Activated CD4-positive, alpha-beta memory T cell treated with anti-CD3 and anti-CD28 coated beads for 36 hours (primary cell): ENCODE results near the gene MVB12B. TPM values are rescaled to one million over a fixed set of nuclear protein-coding genes. Genes with fewer than 3 reads are reported as not detected.

Experiments used
- CTCF ChIA-PET: fragments of 350-600 bp; sonication (Branson Sonifier 250); formaldehyde crosslinking; loops from one replicate; lab custom pipeline; 2021; ENCODE audit warnings: antibody characterized with exemption, inconsistent platforms; lab: Charles Lee
- POLR2A ChIA-PET: fragments of 350-600 bp; sonication (Branson Sonifier 250); formaldehyde crosslinking; loops from one replicate; lab custom pipeline; 2021; ENCODE audit warnings: antibody characterized with exemption; lab: Charles Lee
- DNase-seq: peaks from one replicate; pipeline ENCODE4 v3.0.0-alpha.2; 2020
- H3K27ac Mint-ChIP-seq: one replicate; pipeline ENCODE4 v1.8.0; 2021; ENCODE audit warnings: mixed read lengths
- H3K27me3 Mint-ChIP-seq: one replicate; pipeline ENCODE4 v1.8.0; 2021; ENCODE audit warnings: mixed read lengths
- H3K36me3 Mint-ChIP-seq: one replicate; pipeline ENCODE4 v1.8.0; 2021; ENCODE audit warnings: mixed read lengths
- H3K4me1 Mint-ChIP-seq: one replicate; pipeline ENCODE4 v1.8.0; 2021; ENCODE audit warnings: low read depth, mixed read lengths
- H3K4me3 Mint-ChIP-seq: one replicate; pipeline ENCODE4 v1.8.0; 2021; ENCODE audit warnings: mild to moderate bottlenecking, mixed read lengths
- H3K9me3 Mint-ChIP-seq: one replicate; pipeline ENCODE4 v1.8.0; 2021; ENCODE audit warnings: mixed read lengths
- intact Hi-C: fragments of 100-400 bp; cut with micrococcal nuclease; formaldehyde crosslinking; loops from one replicate; pipeline ENCODE4 v1.15.1; 2023
- total RNA-seq, 2 experiments: library from RNA; stranded (reverse); gene quantifications; one replicate each; pipeline ENCODE4 v1.2.3, GENCODE V29; 2021

Gene MVB12B
- total RNA-seq, 2 experiments from 2014 or later = 1.1 to 1.4 TPM

DNA sequence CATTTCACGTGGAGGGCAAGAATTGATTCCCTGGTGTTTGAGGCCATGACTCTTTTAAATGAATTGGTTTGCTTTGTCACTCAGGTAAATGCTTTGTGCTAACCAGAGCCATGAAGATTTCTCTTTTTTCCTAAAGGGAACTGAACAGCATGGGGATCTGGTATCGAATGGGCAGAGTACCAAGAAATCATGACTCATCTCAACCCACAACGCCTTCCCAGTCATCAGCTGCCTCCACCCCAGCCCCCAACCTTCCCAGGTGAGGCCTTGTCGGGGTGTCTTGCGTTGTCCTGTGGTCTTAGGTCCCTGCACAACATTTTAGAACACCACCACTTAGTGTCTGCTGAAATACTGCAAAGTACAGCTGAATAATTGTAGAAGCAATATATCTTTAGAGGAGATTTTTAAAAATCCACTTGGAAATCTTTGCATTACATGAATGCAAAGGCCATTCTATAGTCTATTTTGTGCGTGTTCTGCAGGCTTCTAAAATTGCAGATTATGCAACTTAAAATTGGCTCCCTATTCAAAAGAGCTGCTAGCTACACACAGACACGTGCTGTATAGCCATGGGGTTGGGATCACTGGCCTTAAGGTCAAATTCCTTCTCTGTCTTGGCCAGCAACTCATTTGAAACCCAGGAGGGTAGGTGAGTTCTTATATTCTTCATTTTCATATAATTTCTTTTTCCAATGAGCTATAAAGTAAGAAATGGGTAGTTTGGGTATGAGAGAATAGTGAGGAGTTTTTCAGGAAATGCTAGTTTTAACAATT lies 69.0 kb downstream of the MVB12B start:
- ChIA-PET CTCF (interaction anchor here (0.7 to 6.2 kb wide), 8 partner anchors 9 to 988 kb away, joined by 3 to 62 read pairs (median 6); no protein-coding TSS in a partner anchor), POLR2A (no interaction called here)
- intact Hi-C loops = loop anchor here (2.0 to 10.0 kb wide), 5 partner anchors 15 to 991 kb away; partner anchors contain the start of gene MVB12B
- H3K27ac Mint-ChIP-seq = no peak overlapping the region
- peaks cover 32% of the 10 kb centered on the region for H3K4me1 Mint-ChIP-seq
- no peaks in the 10 kb centered on the region for H3K27me3 Mint-ChIP-seq
- H3K36me3 Mint-ChIP-seq = no peaks in the 10 kb centered on the region
- H3K9me3 Mint-ChIP-seq = no peaks in the 10 kb centered on the region
- no peak overlapping the region for H3K4me3 Mint-ChIP-seq
- no peak for DNase-seq

DNA sequence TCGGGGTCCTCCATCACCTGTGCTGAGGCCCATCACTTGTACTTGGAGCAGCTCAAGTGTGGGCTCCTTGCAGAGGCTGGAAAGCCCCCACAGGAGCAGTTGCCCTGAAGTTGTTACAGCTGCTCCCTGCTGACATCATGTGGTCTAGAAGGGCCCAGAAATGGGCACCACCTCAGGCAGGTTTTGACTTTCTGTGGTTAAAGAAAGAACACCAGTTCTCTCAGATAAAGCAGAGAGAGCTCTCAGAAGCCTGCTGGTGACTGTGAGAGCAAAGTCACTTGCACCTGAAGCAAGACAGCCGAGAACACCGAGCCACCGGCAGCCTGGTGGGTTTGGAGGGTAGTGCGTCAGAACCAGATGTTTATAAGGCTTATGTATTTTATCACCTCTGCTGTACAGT lies 70.4 kb downstream of the MVB12B start:
- peak; percentile 82 for DNase-seq
- Mint-ChIP-seq H3K4me1 (peaks cover 37% of the 10 kb centered on the region), H3K27me3 (no peaks in the 10 kb centered on the region)

DNA sequence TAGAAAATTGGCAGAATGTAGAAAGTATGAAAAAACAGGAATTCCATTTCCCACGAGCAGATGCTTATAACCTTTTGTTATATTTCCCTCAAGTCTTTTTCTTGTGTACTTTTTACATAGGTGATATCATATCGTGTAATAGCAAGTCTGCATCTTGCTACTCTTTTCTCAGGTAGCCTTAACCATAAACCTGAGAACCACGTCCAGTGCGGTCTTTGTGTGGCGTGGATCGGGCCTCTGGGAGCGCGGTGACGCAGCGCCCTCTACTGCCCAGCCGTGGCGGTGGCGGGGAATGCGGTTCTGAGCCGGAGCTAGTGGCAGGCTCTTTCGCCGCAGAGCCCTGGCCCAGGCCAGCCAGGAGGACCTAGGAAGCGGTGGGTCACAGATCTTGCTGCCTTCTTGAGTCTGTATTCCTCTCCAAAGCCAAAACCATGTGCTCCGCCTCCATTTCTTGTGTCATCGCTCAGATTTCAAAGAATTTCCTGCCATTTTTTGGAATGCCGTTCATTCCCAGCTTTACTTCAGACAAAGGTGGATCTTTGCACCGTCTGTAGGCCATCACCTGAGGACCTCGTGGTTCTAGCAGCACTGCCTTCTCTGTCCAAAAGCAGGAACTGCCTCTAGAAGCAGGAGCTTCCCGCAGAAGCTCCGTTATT lies 71.9 kb downstream of the MVB12B start:
- CTCF ChIA-PET = interaction anchor here (0.5 to 6.2 kb wide), 46 partner anchors 11 to 991 kb away, joined by 3 to 62 read pairs (median 4); partner anchors contain the start of gene MVB12B
- intact Hi-C loops = loop anchor here (5.0 to 10.0 kb wide), 3 partner anchors 71 to 994 kb away; partner anchors contain the start of gene MVB12B
- no peaks in the 10 kb centered on the region for H3K27me3 Mint-ChIP-seq
- no peaks in the 10 kb centered on the region for H3K36me3 Mint-ChIP-seq
- DNase-seq = peak; percentile 82
- H3K4me1 Mint-ChIP-seq = peaks cover 37% of the 10 kb centered on the region
- H3K9me3 Mint-ChIP-seq = no peaks in the 10 kb centered on the region
- no peak overlapping the region for H3K4me3 Mint-ChIP-seq
- POLR2A ChIA-PET = no interaction called here
- no peak overlapping the region for H3K27ac Mint-ChIP-seq

More for the DNA sequence above, 70.4 kb downstream of the MVB12B start:
- ChIA-PET CTCF (interaction anchor here (0.8 to 6.2 kb wide), 10 partner anchors 8 to 989 kb away, joined by 3 to 62 read pairs (median 6); no protein-coding TSS in a partner anchor), POLR2A (interaction anchor here (0.6 kb wide), 1 partner anchor 79 kb away, joined by 3 read pairs; no protein-coding TSS in a partner anchor)
- Mint-ChIP-seq H3K27ac (no peak overlapping the region), H3K4me3 (no peak overlapping the region), H3K9me3 (no peaks in the 10 kb centered on the region), H3K36me3 (no peaks in the 10 kb centered on the region)
- intact Hi-C loops = loop anchor here (1.0 to 10.0 kb wide), 6 partner anchors 14 to 992 kb away; partner anchors contain the start of gene MVB12B

DNA sequence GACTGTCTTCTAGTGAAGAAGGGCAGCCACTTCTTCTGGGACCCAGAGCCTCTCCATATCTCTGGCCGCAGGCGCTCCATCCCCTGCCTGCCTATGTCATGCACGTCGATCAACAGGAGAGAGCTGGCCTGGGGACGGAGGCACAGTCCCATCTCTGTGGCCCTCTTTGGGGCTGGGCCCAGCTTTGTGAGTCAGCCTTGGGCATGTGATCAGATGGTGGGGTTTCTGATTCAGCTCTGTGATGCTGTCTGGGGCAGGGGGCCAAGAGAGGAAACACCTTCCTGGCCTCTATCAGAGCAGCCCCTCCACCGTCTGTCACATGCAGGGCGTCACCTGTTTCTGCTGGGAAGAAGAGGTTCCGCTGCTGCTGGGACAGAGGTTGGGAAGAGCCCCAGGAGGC lies 72.6 kb downstream of the MVB12B start:
- intact Hi-C loops = loop anchor here (5.0 to 10.0 kb wide), 3 partner anchors 72 to 994 kb away; partner anchors contain the start of gene MVB12B
- DNase-seq = no peak
- Mint-ChIP-seq H3K36me3 (no peaks in the 10 kb centered on the region), H3K4me1 (peaks cover 37% of the 10 kb centered on the region), H3K27ac (no peak overlapping the region), H3K27me3 (no peaks in the 10 kb centered on the region), H3K4me3 (no peak overlapping the region), H3K9me3 (no peaks in the 10 kb centered on the region)
- CTCF ChIA-PET = interaction anchor here (0.5 to 6.2 kb wide), 25 partner anchors 11 to 992 kb away, joined by 3 to 62 read pairs (median 6); no protein-coding TSS in a partner anchor
- POLR2A ChIA-PET = no interaction called here

DNA sequence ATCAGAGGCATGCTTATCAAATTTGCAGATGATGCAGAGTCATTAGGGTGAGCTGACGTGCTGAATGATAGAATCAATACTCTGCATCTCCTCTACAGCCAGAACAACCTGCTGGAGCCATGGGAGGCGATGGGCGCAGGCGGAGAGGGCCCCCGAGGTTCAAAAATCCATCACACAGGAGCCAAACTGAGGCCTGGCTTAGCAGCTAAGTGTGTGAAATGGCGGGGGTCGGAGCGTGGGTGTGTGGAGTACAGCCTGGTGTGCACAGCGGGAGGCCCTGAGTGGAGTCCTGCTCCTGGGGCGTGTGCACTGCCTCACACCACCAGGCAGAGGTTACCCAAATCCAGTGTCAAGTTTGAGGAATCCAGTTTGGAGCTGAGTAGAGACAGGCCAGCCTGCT lies 73.2 kb downstream of the MVB12B start:
- no peak for DNase-seq
- CTCF ChIA-PET = interaction anchor here (0.5 to 6.2 kb wide), 9 partner anchors 63 to 992 kb away, joined by 3 to 62 read pairs (median 14); no protein-coding TSS in a partner anchor
- Mint-ChIP-seq H3K9me3 (no peaks in the 10 kb centered on the region), H3K4me3 (no peak overlapping the region), H3K4me1 (peaks cover 36% of the 10 kb centered on the region), H3K36me3 (no peaks in the 10 kb centered on the region), H3K27me3 (no peaks in the 10 kb centered on the region), H3K27ac (no peak overlapping the region)
- intact Hi-C loops = loop anchor here (5.0 to 10.0 kb wide), 3 partner anchors 72 to 995 kb away; partner anchors contain the start of gene MVB12B
- POLR2A ChIA-PET = no interaction called here

DNA sequence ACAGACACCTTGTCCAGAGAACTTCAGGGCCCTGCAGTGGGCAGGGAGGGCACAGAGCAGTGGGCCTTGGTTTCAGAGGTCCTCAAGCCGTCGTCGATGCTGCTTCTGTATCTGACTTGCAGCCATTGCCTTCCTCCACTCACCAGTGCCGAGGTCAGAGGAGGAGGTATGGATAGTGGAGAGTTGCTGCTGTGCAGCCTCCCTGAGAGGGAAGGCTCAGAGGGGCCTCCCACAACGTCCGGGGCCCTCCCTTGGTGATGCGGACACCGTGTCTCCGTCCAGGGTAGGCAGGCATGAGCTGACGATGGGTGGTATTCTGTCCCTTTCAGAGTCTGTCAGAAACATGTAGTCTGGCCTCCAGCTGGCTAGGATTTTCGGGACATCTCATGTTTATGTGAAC lies 73.9 kb downstream of the MVB12B start:
- peaks cover 29% of the 10 kb centered on the region for H3K4me1 Mint-ChIP-seq
- intact Hi-C loops = no loop called here
- POLR2A ChIA-PET = no interaction called here

DNA sequence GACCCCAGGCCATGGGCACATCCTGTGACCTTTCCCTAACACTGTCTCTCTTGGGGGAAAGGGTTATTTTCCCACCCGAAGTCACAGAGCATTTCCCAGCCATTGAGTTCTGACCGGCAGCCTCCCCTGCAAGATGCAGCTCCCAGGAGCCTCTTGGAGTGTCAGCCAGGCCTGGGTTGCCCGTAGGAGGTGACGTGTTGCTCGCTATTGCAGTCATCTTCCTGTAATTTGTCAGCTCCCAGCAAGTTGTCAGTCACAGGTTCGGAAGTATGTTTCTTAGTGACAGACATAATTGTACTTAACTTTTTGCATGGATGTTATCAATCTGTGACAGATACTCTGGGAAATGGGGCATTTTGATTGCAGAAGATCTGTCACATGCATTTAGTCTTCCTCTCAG lies 74.5 kb downstream of the MVB12B start:
- ChIA-PET CTCF (interaction anchor here (1.2 to 3.7 kb wide), 2 partner anchors 90 to 157 kb away, joined by 3 to 43 read pairs; no protein-coding TSS in a partner anchor), POLR2A (no interaction called here)
- Mint-ChIP-seq H3K27ac (no peak overlapping the region), H3K36me3 (no peaks in the 10 kb centered on the region), H3K4me3 (no peak overlapping the region), H3K4me1 (peaks cover 27% of the 10 kb centered on the region), H3K27me3 (no peaks in the 10 kb centered on the region), H3K9me3 (no peaks in the 10 kb centered on the region)
- peak; percentile 50 for DNase-seq
- intact Hi-C loops = no loop called here

More for the DNA sequence above, 73.9 kb downstream of the MVB12B start:
- no peaks in the 10 kb centered on the region for H3K9me3 Mint-ChIP-seq
- H3K36me3 Mint-ChIP-seq = no peaks in the 10 kb centered on the region
- H3K27ac Mint-ChIP-seq = no peak overlapping the region
- H3K4me3 Mint-ChIP-seq = no peak overlapping the region
- H3K27me3 Mint-ChIP-seq = no peaks in the 10 kb centered on the region
- DNase-seq = no peak
- CTCF ChIA-PET = interaction anchor here (1.2 to 6.2 kb wide), 3 partner anchors 91 to 157 kb away, joined by 3 to 62 read pairs (median 43); no protein-coding TSS in a partner anchor

DNA sequence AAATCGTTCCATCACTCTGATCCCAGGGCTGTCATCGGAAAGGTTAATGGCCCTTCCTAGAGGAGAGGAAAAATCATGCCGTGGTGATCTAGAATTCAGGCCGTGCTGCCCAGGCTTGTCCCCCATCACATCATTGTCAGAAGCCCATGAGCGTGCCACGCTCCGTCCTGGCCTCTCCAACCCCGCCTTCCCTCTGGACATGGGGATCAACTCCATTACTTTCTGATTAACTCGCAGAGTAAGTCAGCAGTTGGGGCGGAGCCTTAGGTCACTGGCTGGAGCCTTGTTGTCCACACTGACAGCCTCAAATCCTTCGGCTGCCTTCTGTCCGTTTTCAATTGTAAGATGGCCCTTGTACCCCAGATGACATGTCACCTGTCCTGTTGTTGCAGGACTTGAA lies 75.0 kb downstream of the MVB12B start:
- no peak for DNase-seq
- no peaks in the 10 kb centered on the region for H3K27me3 Mint-ChIP-seq
- H3K4me3 Mint-ChIP-seq = no peak overlapping the region
- intact Hi-C loops = no loop called here
- H3K27ac Mint-ChIP-seq = no peak overlapping the region
- no peaks in the 10 kb centered on the region for H3K36me3 Mint-ChIP-seq
- CTCF ChIA-PET = no interaction called here
- H3K9me3 Mint-ChIP-seq = no peaks in the 10 kb centered on the region
- peaks cover 23% of the 10 kb centered on the region for H3K4me1 Mint-ChIP-seq
- POLR2A ChIA-PET = no interaction called here

DNA sequence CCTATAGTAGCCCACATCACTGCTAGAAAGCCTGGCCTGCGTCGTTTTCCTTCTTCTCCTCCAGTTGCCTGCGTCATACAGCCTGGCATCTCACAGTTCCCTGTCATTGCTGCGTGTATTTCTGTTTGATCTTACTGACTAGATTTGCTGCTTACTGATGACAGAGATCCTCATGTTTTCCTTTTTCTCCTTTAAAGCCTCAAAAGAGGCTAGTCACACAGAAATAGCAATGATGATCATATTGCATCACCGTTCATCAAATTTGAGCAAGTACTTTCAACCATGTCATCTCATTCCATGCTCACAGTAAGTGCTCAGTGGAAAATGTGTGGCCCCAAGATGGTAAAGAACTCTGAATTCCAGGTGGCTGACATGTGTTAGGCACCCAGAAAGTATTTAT lies 76.8 kb downstream of the MVB12B start:
- no peaks in the 10 kb centered on the region for H3K27me3 Mint-ChIP-seq
- no peak overlapping the region for H3K27ac Mint-ChIP-seq
- ChIA-PET POLR2A (no interaction called here), CTCF (no interaction called here)
- no peaks in the 10 kb centered on the region for H3K9me3 Mint-ChIP-seq
- intact Hi-C loops = no loop called here
- no peaks in the 10 kb centered on the region for H3K36me3 Mint-ChIP-seq
- no peak for DNase-seq
- peaks cover 6% of the 10 kb centered on the region for H3K4me1 Mint-ChIP-seq
- H3K4me3 Mint-ChIP-seq = no peak overlapping the region

DNA sequence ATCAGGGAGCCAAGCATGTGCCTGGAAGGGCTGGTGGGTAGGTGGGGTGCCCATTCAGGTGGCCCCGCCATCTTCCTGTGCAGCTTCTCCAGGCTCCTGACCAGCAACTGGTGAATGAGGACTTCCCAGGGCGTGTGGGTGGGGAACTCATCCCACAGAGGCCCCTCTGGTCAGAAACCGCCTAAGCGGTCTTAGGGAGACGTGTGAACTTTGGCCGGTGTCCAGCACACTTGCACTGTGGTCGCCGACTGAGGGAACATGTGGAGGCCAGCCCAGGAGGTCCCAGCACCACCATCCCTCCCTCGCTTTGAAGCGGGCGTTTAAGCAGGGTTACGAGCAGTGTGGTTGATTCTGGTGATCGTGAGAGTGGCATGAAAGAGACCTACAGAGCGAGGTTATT lies 77.8 kb downstream of the MVB12B start:
- intact Hi-C loops = no loop called here
- Mint-ChIP-seq H3K4me3 (no peak overlapping the region), H3K36me3 (no peaks in the 10 kb centered on the region), H3K4me1 (peaks cover 5% of the 10 kb centered on the region), H3K27me3 (no peaks in the 10 kb centered on the region), H3K27ac (no peak overlapping the region), H3K9me3 (no peaks in the 10 kb centered on the region)
- POLR2A ChIA-PET = no interaction called here
- CTCF ChIA-PET = interaction anchor here (1.1 to 1.8 kb wide), 2 partner anchors 8 to 87 kb away, joined by 4 to 8 read pairs; no protein-coding TSS in a partner anchor
- no peak for DNase-seq

DNA sequence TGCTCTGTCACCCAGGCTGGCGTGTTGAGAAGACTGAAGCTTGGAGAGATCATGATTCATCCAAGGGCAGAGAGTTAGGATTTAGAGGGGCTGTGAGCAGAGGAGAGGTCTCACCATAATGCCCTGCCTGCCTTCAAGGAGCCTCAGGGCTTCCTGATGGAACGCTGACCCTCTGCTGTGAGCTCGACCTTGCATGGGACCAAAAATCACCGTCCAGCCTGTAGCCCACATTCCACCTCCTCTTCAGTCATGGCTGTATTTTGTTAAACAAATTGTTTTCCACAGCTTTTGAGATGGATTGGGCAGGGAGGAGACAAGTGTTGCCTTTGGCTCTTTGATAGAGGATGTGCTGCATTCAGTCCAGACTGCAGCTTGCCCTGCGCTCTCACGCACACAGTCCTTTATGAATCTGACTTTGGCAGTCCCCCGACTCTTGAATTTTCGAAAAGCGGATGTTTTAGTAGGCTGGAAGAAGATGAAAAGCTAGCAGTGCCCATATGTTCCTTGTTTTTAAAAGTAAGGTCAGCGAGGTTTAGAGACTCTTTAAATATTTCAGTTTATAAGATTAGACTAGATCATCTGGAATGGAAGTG lies 79.5 kb downstream of the MVB12B start:
- Mint-ChIP-seq H3K4me1 (peaks cover 10% of the 10 kb centered on the region), H3K36me3 (no peaks in the 10 kb centered on the region)
- intact Hi-C loops = no loop called here

More for the DNA sequence above, 79.5 kb downstream of the MVB12B start:
- Mint-ChIP-seq H3K27ac (no peak overlapping the region), H3K4me3 (no peak overlapping the region), H3K9me3 (no peaks in the 10 kb centered on the region), H3K27me3 (no peaks in the 10 kb centered on the region)
- POLR2A ChIA-PET = no interaction called here
- no peak for DNase-seq
- CTCF ChIA-PET = interaction anchor here (1.8 kb wide), 1 partner anchor 10 kb away, joined by 8 read pairs; no protein-coding TSS in a partner anchor
